ENCODE measurements around the gene PRELP.

- TF ChIP-seq EP300 (IDR thresholded peaks at IDR 0.05; ENCODE audit: borderline replicate concordance in 1 of 2, low read depth in 2 of 2, low read length in 2 of 2) (no peak), CBX5 (IDR thresholded peaks at IDR 0.05; ENCODE audit: low read depth, low read length) (no peak), HDAC2 (IDR thresholded peaks at IDR 0.05; ENCODE audit: borderline replicate concordance in 1 of 2, low read depth in 2 of 2, low read length in 2 of 2) (no peak), FOSL1 (IDR thresholded peaks at IDR 0.05; ENCODE audit: insufficient read depth, low read depth, low read length) (no peak), POLR2AphosphoS5 (IDR thresholded peaks at IDR 0.05; ENCODE audit: low read depth, low read length) (no peak), CHD2 (IDR thresholded peaks at IDR 0.05; ENCODE audit: low read length) (no peak), RNF2 (IDR thresholded peaks at IDR 0.05; ENCODE audit: borderline replicate concordance, low read depth, low read length, missing control alignments, poor library complexity, severe bottlenecking) (no peak), CTCF (IDR thresholded peaks at IDR 0.05; ENCODE audit: control extremely low read depth in 1 of 3, insufficient read depth in 1 of 3, low read depth in 1 of 3, low read length in 3 of 3) (no peak), RAD21 (IDR thresholded peaks at IDR 0.05 in 1 of 2, conservative IDR thresholded peaks at IDR 0.05 in 1 of 2; ENCODE audit: low read depth in 2 of 2, low read length in 2 of 2) (no peak), EGR1 (IDR thresholded peaks at IDR 0.05; ENCODE audit: borderline replicate concordance, low read depth, low read length) (no peak), TAF1 (IDR thresholded peaks at IDR 0.05; ENCODE audit: low read depth, low read length) (no peak), POLR2A (IDR thresholded peaks at IDR 0.05; ENCODE audit: control extremely low read depth in 1 of 2, low read depth in 2 of 2, low read length in 2 of 2) (no peak)
- TF ChIP-seq, protein P1, sequence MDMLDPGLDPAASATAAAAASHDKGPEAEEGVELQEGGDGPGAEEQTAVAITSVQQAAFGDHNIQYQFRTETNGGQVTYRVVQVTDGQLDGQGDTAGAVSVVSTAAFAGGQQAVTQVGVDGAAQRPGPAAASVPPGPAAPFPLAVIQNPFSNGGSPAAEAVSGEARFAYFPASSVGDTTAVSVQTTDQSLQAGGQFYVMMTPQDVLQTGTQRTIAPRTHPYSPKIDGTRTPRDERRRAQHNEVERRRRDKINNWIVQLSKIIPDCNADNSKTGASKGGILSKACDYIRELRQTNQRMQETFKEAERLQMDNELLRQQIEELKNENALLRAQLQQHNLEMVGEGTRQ (IDR thresholded peaks at IDR 0.05; ENCODE audit: low read length), result no peak
Measured at GRCh38 chr1:203534526-203534925, 58.9 kb downstream of the PRELP start.
